Measurements from ENCODE around the gene VWC2.
A peak's percentile ranks its signal among the peaks of the same experiment; 100 is the strongest.
"Not testable (repeated sequence)": the region's sequence is repeated elsewhere in the genome, so short reads cannot be mapped to it uniquely, and the experiment has no call there.

The VWC2 gene

DNA sequence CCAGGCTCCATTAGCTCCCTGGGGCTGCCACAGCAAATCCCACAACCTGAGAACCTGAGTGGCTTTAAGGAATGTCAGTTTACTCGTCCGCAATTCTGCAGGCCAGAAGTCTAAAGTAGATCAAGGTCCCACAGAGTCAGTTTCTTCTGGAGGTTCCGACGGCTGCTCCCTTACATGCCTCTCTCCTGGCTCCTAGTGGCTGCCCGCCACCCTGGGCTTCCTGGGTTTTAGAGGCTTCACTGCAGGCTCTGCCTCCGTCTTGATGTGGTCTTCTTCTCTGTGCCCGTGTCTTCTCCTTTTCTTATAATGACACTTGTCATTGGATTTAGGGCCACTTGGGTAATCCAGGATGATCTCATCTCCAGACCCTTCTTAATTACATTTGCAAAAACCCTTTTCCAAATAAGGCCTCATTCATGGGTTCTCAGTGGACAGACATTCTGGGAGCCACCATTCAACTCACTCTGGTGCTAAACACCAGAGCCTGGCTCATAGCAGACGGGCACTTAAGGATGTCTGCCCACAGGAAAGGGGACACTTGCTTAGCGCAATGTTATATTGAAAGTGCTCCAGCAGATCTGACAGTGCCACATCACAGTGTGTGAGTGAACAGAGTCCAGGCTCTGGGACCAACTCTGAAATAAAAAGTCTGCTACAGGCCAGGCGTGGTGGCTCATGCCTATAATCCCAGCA lies 77.6 kb downstream of the VWC2 start:
- no peak for DNase-seq (ENCODE audit: low read depth in 2 of 2)

DNA sequence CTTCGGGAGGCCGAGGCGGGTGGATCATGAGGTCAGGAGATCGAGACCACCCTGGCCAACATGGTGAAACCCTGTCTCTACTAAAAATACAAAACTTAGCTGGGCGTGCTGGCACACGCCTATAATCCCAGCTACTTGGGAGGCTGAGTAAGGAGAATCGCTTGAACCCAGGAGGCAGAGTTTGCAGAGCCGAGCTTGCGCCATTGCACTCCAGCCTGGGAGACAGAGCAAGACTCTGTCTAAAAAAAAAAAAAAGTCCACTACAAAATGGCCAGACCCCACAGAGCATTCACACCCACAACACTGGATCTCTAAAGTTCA lies 78.1 kb downstream of the VWC2 start:
- not testable (repeated sequence) for DNase-seq (ENCODE audit: low read depth in 2 of 2)

DNA sequence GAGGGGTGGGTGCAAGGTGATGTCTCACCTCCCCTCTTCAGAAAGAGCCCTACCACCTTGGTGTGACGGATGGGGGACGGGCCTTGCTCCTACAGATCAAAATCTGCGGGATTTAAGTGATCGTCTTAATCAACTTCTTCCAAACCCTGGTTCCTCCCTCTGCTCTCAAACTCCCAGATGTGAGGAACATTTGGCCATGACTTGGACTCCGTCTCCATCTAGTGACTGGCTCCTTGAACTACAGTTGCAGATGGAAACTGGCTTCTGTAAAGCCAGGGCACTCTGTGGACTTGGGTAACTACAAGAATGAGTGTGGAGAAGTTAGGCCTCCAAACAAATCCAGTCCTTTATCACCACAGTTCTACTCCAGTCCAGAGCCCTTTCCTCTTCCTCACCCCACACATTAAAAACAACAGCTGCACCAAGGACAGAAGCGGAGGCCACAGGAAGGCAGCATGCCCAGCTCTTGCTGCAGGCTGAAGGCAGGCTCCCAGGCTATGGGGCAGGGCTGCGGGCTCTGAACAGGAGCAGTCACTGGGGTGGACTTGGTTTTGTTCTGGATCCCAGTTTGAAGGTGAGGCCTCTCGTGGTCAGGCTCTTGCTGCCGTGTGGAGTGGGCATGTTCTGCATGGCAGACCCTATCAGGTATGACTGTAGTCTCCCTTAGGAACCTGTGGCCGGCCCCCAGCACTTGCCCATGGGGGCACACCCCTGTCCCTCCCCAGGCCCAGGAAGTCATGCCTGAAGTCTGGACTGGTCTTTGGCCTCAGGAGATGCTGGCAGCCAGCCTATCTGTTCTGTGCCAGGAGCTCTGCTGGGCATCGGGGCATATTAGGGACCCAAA lies 79.4 kb downstream of the VWC2 start:
- peak in 1 of 2 donors; percentile 9 for DNase-seq (ENCODE audit: low read depth in 2 of 2)

DNA sequence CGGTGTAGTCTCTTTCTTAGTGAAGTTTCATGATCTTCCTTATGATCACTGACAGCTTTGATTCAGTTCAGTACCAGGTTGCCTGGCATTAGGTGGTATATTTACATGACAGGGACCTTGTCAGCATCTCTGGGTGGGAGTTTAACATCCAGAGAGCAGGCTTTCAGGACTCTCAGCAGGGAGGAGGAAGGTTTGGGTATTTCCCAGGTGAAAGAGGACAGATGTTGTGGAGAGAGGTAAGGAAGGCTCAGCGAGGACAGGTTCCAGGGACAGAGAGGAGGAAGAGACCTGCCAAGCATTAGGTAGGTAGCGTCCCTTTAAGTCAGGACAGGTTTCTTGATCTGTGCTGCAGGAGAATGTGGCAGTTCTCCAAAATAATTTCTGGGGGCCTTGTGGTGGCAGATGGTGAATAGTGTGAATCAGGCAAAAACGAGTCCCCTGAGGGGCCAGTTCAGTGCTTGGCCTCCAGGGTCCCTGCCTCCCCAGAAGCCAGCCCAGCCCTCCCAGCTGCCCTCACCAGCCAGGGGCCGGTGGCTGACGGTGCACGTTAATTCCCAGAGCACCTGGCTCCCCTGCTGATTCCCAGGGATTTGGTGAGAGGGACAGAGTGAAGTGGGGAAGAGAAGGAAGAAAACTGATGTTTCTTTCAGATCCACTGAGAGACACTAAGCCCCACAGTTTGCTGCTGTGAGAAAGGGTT lies 82.0 kb downstream of the VWC2 start:
- no peak for DNase-seq (ENCODE audit: low read depth in 2 of 2)

DNA sequence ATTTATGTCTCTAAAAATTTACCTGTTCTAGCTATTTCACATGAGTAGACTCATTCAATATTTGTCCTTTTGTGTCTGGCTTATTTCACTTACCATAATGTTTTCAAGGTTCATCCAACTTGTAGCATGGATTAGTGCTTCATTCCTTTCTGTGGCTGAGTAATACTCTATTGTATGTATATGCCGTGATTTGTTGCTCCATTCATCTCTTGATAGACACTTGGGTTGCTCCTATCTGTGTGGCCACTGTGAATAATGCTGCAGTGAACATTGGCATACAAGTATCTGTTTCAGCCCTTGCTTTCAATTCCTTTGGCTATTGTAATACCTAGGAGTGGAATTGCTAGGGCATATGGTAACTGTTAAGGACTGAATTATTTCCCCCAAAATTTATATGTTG lies 86.9 kb downstream of the VWC2 start:
- DNase-seq (ENCODE audit: low read depth in 2 of 2), result no peak

DNA sequence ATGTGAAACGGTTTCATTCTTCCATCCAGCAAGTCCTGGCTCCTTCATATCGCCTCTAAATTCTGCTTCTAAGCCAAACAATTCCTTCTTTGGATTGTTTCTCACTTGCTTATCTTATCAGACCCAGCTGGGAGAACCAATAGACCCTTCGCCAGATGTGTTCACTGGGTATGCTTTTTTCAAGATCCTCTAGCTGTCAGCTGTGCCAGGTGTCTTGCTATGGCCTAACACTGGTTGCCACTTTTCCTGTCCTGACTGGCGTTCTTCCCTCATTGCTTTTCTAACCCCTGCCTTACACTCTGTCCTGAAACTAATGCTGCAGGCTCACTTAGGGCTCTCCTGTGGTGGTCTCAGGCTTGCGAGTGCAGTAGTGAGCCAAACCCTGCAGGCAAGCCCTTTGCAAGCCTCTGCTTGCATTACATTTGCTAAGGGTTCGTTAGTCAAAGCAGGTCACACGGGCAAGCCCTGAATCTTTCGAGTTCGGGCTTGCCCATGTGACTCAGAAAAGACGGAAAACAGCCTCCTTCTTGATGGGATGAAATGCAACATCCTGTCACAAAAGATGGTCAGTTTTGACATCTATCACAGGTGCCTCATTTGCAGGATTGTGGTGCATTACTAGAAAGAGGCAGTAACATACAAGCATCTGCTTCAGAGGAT lies 92.8 kb downstream of the VWC2 start:
- DNase-seq (ENCODE audit: low read depth in 2 of 2), result no peak

DNA sequence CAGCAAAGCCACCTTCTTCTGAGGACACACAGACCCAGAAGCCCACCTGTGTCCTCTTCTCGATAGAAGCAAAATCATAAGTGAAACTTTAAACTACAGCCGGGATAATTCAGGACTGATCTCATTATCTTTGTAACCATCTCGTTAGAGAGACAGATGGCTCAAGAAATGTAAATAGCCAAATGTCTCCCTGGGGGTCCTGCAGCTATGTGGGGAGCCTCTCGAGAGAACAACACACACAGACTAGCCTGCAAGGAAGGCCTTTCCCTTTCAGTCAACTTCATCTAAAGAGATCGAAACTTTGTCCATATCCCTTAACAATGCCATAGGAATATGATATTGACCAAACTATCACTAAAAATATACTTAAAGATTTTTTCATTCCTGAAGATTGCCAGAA lies 93.5 kb downstream of the VWC2 start:
- DNase-seq (ENCODE audit: low read depth in 2 of 2), result no peak

DNA sequence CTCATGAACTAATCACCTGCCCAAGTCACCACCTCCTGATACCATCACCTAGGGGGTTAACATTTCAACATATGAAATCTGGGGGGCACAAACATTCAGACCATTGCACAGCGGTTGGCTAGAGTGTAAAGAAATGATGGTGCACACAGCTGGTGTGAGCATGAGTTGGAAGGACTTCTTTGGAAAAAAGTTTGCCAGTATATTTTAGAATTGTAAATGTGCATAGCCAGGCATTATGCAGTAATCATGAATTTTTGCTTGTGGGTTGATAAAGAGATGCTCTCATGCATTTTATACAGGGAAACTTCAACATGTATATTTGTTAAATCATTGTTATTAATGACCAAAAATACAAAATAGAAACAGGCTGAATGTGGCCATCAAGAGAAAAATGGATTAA lies 100.0 kb downstream of the VWC2 start:
- DNase-seq (ENCODE audit: low read depth in 2 of 2), result no peak

DNA sequence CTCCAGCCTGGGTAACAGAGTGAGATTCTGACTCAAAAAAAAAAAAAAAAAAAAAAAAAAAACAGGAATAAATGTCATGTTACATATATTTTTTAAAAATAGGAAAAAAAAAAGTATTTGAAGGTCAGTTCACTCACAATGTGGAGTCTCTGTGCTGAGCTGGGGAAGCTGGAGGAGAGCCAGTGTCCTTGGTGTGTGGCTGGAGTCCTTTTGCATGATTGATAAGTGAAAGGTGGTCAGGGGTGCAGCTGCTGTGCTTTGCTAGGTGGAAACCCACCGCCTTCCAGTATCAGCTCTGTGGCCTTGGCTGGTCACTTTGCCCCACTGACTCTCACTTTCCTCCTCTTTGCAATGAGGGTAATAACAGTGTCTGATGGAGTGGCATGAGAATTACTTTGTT lies 101.9 kb downstream of the VWC2 start:
- no peak for DNase-seq (ENCODE audit: low read depth in 2 of 2)

DNA sequence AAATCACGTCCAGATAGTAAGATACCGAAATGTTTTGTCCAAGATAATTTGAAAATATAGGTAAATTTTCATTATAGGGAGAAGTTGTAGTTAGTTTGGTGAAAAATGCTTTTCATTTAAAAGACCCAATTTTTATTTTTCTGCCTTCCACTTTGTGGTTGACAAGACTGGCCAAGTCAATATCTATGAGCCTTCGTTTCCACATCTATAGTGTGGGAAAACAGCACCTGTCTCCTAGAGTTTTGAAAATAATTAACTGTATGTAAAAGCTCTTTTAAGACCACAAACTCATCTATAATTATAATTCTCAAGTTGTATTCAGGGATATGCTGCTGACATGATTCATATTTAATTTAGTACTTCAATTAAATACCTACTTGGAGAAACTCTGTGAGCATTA lies 102.8 kb downstream of the VWC2 start:
- DNase-seq (ENCODE audit: low read depth in 2 of 2), result no peak

DNA sequence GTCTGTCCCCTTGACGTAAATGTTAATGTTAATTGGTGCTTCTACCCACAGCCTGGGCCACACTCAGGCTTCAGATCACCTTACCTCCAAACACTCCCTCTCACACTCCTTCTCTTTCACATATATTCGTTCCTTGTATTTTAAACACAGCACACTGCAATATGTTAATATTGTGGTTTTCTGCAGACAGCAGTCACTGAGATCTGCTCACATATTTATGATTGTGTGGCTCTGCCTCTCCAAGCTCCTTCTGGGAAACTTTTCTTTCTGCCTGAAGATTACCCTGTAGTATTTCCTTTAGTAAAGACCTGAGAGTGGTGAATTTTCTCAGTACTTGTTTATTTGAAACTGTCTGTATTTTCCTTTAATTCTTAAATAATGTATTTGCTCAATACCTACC lies 104.7 kb downstream of the VWC2 start:
- DNase-seq (ENCODE audit: low read depth in 2 of 2), result no peak

DNA sequence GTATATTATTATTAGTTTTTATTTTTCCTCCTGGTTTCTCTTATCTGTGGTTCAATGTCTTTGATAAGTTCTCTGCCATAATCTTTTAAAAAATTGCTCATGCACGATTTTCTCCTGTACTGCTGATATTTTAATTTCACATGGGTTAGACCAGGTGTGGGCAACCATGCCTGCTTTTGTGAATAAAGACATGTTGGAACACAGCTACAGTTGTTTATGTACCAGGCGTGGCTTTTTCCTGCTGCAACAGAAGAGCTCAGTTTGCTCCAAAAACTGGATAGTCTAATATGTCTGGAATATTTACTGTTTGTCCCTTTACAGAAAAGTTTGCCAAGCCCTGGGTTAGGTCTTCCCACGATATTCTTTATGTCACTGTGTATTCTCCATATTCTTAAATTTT lies 105.2 kb downstream of the VWC2 start:
- DNase-seq (ENCODE audit: low read depth in 2 of 2), result no peak

DNA sequence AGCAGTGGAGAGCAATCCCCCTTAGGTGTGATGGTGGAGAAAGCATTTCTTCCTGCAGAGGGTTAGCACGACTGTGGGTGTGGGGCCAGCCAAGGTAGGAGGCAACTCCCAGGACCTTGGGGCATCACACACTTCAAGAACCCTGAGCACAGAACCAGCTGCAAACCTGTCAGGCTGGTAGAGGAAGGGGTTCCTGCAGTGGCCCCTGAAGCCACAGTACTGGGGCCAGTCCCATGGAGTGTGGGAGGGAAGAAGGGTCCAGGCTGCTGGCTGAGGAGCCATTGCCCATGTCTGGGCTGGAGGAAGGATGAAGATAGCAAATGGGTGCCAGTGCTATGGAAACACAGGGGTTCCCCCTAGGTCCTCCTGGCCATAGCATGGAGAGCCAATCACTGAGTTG lies 110.5 kb downstream of the VWC2 start:
- DNase-seq (ENCODE audit: low read depth in 2 of 2), result no peak

DNA sequence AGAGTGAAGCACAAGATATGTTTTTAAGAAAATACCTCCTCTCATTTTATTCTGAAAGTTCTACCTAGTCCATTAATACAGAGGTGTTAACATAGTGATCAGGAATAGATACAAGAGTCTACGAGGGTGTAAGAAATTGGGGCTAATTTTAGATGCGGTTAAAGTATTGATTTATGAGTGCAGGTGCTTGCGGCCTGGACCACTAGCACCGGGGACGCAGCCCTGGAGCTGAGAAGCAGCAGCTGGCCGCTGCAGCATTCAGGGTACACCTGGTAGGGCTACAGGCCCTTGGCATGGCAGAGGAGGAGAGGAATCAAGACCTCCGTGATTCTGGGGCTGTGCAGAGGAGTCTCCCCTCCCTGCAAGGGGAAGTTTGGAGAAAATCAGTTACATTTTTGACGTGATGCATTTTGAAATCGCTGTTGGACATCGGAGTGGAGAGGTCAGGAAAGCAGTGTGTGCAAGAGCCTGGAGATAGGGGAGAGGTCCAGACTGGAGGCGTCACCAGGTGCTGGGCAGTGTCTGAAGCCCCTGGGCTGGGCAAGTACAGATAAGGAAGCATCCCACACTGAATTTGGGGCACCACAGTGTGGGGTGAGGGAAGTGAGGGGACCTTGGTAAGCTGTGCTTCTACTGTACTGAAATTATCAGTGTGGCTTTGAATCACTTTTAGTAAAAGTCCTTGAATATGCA lies 112.3 kb downstream of the VWC2 start:
- no peak for DNase-seq (ENCODE audit: low read depth in 2 of 2)

DNA sequence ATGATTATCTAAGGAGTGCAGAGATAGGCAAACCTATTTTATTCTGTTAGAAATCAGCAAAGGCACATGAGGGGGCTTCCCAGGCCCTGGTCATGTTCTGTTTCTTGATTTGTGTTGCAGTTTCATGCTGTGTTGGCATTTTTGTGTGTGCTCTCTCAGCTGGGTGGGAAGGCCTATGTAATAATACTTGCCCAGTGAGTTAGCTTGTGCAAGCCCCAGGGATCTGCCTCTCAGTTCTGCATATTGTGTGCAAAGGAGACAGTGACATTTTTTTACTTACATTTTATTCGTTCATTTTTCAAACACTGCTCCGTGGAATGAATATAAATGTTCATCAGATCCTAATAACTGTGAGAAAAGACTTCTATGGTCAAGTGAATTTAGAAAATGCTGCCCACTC lies 119.0 kb downstream of the VWC2 start:
- no peak for DNase-seq (ENCODE audit: low read depth in 2 of 2)

DNA sequence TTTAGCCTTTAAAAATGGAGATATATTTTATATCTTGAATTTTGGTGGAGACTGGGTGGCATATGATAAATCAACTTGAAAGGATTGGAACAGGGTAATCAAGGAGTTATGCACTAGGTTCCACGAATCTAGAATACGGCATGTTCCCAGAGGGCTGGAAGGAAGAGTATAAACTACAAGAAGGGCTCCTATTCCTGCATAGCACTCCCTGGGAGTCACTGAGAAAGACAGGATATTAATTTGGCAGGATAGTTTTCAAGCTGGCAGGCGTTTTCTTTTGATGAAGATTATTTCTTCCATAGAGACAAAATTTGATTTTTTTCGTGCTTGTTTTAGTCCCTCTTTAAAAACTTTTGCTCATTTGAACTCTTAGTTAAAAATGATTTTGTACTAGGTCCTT lies 119.7 kb downstream of the VWC2 start:
- no peak for DNase-seq (ENCODE audit: low read depth in 2 of 2)

DNA sequence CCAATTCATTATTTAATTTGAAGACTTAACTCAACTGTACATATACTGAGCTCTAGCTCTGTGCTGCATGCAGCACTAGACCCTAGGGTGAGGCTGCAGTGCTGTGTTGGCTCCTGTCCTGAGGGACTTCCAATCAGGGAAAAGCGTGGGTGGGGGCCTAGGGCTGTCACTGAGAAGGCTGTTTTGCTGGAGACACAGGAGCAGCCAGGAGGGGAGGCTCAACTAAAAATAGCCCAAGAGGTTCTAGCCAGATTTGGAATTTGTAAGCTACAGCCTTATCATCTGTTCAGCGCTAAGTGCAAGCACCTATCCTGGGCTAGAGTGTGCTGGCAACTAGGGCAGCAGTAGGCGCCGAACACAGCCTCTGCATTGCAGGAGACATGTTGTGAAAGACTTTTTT lies 121.1 kb downstream of the VWC2 start:
- DNase-seq (ENCODE audit: low read depth in 2 of 2), result no peak

DNA sequence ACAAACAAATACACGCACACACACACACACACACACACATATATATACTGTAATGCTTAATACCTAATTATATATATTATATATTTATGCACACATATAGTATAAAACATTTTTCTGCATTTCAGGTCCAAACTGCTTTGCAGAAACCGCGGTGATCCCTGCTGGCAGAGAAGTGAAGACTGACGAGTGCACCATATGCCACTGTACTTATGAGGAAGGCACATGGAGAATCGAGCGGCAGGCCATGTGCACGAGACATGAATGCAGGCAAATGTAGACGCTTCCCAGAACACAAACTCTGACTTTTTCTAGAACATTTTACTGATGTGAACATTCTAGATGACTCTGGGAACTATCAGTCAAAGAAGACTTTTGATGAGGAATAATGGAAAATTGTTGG lies 138.5 kb downstream of the VWC2 start:
- no peak for DNase-seq (ENCODE audit: low read depth in 2 of 2)

DNA sequence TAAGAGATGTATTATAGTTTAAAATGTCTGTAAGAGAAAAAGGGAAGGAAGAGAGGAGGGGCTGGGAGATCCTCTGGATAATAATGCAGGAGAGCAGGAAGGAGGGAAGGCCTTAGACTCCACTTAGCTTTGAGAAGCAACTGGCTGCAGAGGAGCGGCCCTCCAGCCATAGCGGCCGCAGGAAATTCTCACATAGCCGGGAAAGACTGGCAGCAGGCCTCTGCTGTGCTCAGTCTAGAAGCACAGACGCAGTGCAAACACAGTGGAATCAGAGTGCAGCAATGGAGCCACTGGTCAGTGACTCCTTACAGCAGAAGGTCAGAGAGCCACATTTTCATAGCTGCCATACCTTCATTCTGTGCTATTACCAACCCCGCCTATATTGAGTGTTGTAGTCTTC lies 153.3 kb downstream of the VWC2 start:
- DNase-seq (ENCODE audit: low read depth in 2 of 2), result no peak

DNA sequence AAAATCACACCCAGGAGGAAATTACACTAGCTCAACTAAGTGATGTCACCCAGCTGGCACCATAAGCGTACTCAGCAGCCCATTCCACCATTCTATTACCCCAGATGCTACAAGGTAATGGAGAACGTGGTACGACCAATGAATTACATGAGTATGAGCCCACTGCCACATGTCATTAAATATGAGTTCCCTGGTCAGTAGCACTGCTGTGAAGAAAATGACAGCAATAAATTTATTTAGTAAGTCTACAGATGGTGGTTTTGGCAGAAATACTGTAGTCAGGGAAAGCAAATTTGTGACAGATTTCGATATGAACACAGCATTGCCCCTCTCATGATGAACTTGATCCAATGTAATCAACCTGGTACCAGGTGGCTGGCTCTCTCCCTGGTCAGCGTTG lies 154.2 kb downstream of the VWC2 start:
- DNase-seq (ENCODE audit: low read depth in 2 of 2), result no peak

DNA sequence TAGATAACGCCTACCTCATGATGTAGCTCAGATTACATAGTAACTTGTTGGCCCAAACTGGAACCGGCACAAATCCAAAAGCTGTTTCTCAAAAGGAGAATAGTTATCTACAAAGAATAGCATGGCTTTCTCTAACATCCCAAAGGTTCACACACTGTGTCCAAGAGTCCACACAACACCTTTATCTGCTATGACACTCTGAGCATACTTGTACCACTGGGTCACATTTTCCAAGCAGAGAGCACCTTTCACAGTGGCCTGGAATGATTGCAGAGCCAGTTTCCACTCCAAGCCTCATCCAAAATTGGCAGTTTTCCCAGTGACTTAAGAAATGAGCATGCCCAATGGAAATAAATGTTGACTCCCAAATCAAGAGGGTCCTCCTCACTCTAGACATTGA lies 155.3 kb downstream of the VWC2 start:
- no peak for DNase-seq (ENCODE audit: low read depth in 2 of 2)

DNA sequence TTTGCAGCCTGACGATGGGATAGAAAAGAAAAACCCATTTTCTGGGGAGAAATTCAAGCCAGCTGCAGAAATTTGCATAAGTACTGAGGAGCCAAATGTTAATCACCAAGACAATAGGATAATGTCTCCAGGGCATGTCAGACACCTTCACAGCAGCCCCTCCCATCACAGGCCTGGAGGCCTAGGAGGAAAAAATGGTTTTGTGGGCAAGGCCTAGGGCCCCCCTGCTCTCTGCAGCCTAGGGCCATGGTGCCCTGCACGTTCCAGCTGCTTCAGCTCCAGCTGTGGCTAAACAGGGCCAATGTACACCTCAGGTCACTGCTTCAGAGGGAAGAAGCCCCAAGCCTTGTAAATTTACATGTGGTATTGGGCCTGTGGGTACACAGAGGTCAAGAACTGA lies 158.2 kb downstream of the VWC2 start:
- DNase-seq (ENCODE audit: low read depth in 2 of 2), result no peak
